HepG2 (cell line): Measurements from ENCODE around the gene BMP6. TPM values are rescaled to one million over a fixed set of nuclear protein-coding genes. Genes with fewer than 3 reads are reported as not detected.

Experiments used
- ATAC-seq: fragments of 200-7000 bp; cut with Tn5 transposase; 3 replicates; pipeline ENCODE4 v1.9.1; 2020; ENCODE audit warnings: mild to moderate bottlenecking, moderate library complexity
- BruUV-seq: library from RNA; stranded (reverse); fragments of 400-500 nt; replicated peaks from 2 replicates; lab custom pipeline; 2021; lab: Mats Ljungman, UMichigan
- CTCF ChIA-PET: fragments of 300-600 bp; formaldehyde crosslinking; extraction: SDS; loops from one replicate; lab custom pipeline; 2021; ENCODE audit warnings: low total read pairs, inconsistent platforms, low intra/inter-chr PET ratio; lab: Yijun Ruan, JAX
- POLR2A ChIA-PET: fragments of 350-600 bp; sonication (Branson Sonifier 250); formaldehyde crosslinking; loops from one replicate; lab custom pipeline; 2020; ENCODE audit warnings: antibody characterized with exemption, inconsistent platforms; lab: Yijun Ruan, JAX
- DNase-seq: peaks from one replicate; pipeline ENCODE4 v3.0.0-alpha.2; 2015; ENCODE audit warnings: low spot score
- FAIRE-seq: peaks from 3 replicates; lab custom pipeline; 2011; peaks lifted over from hg19 to GRCh38; lab: Jason Lieb, UNC
- H2AFZ ChIP-seq: one replicate; pipeline ENCODE4 v1.6.1; 2011; ENCODE audit warnings: low read length, inconsistent platforms
- H3K27ac ChIP-seq: fragments of 300-600 bp; 3 replicates; pipeline ENCODE4 v1.8.0; 2011; ENCODE audit warnings: mixed run types, mild to moderate bottlenecking, mixed read lengths, low read length, inconsistent platforms; ENCODE audit not compliant: insufficient read depth; ENCODE audit errors: extremely low read length
- H3K27me3 ChIP-seq, 2 experiments: fragments of 200-600 bp in 1 of 2; 2 replicates in 1 of 2; 3 replicates in 1 of 2; pipeline versions ENCODE4 v1.6.0 to v1.8.0; 2011; ENCODE audit warnings: low read length in 2 of 2, mild to moderate bottlenecking in 2 of 2, moderate library complexity in 2 of 2, inconsistent platforms in 1 of 2; ENCODE audit not compliant: insufficient read depth in 2 of 2, control insufficient read depth in 1 of 2
- H3K36me3 ChIP-seq, 2 experiments: fragments of 200-600 bp in 1 of 2; replicated peaks in 1 of 2; 2 replicates in 1 of 2; 3 replicates in 1 of 2; pipeline versions ENCODE4 v1.5.1 to v1.8.0; 2011; ENCODE audit warnings: low read length in 2 of 2, inconsistent platforms in 1 of 2; ENCODE audit not compliant: insufficient read depth in 2 of 2, control insufficient read depth in 1 of 2
- H3K4me1 ChIP-seq: 2 replicates; pipeline ENCODE4 v1.5.1; 2012; ENCODE audit warnings: low read length, inconsistent platforms; ENCODE audit not compliant: insufficient read depth
- H3K4me2 ChIP-seq: 2 replicates; pipeline ENCODE4 v1.6.0; 2011; ENCODE audit warnings: low read depth, low read length, inconsistent platforms
- H3K4me3 ChIP-seq, 3 experiments: fragments of 200-600 bp in 1 of 3; sonication (generic), shearing (Covaris generic) in 1 of 3; replicated peaks in 1 of 3; 2 replicates each; pipeline ENCODE4 v1.5.1; 2011 to 2016; ENCODE audit warnings: low read length in 3 of 3, inconsistent platforms in 2 of 3, low read depth in 2 of 3, mild to moderate bottlenecking in 2 of 3, control low read depth in 1 of 3, mixed read lengths in 1 of 3; ENCODE audit not compliant: insufficient read depth in 1 of 3
- H3K79me2 ChIP-seq: one replicate; pipeline ENCODE4 v1.6.1; 2011; ENCODE audit warnings: low read length, inconsistent platforms; ENCODE audit not compliant: insufficient read depth
- H3K9ac ChIP-seq: 2 replicates; pipeline ENCODE4 v1.6.0; 2011; ENCODE audit warnings: mild to moderate bottlenecking, low read depth, low read length, inconsistent platforms; ENCODE audit not compliant: insufficient read depth
- H3K9me3 ChIP-seq: 2 replicates; pipeline ENCODE4 v1.5.1; 2012; ENCODE audit warnings: mild to moderate bottlenecking, low read length
- H4K20me1 ChIP-seq: 2 replicates; pipeline ENCODE4 v1.6.0; 2011; ENCODE audit warnings: inconsistent platforms, mild to moderate bottlenecking, low read length, moderate library complexity; ENCODE audit not compliant: insufficient read depth
- HHEX ChIP-seq: IDR thresholded peaks from 2 replicates; pipeline ENCODE4 v1.6.1; 2016; ENCODE audit warnings: control low read depth
- NRL ChIP-seq: sonication (generic); formaldehyde crosslinking; IDR thresholded peaks from 2 replicates; pipeline ENCODE4 v1.5.0; 2020; ENCODE audit warnings: missing genetic modification reagents, mild to moderate bottlenecking, moderate library complexity, borderline replicate concordance
- SIX1 ChIP-seq: sonication (generic); formaldehyde crosslinking; IDR thresholded peaks from 2 replicates; pipeline ENCODE4 v1.4.0; 2020; ENCODE audit warnings: missing genetic modification reagents, borderline replicate concordance
- SP4 ChIP-seq: sonication (generic); formaldehyde crosslinking; IDR thresholded peaks from 2 replicates; pipeline ENCODE4 v1.8.1; 2023; ENCODE audit warnings: mild to moderate bottlenecking, missing genetic modification reagents
- U2AF2 ChIP-seq: fragments of 200-400 bp; formaldehyde crosslinking; IDR thresholded peaks from 2 replicates; pipeline ENCODE4 v1.6.1; 2017; ENCODE audit warnings: low read depth, mild to moderate bottlenecking, low read length
- ZNF644 ChIP-seq: IDR thresholded peaks from 2 replicates; pipeline ENCODE4 v1.6.1; 2016; ENCODE audit warnings: low read depth
- WGBS: methylation state at CpG from one replicate; pipeline ENCODE4 v1.1.6; 2017; ENCODE audit warnings: low lambda C conversion rate; 5-methylcytosine and 5-hydroxymethylcytosine counted together
- in situ Hi-C: cut with HindIII; loops from 2 replicates; pipeline ENCODE4 v1.10.0; 2017; ENCODE audit warnings: low pct_unique_long_range_greater_than_20kb; ENCODE audit not compliant: extremely low pct_ligation_motif_present
- intact Hi-C: fragments of 100-400 bp; cut with micrococcal nuclease; formaldehyde crosslinking; loops from one replicate; pipeline ENCODE4 v1.10.0; 2022; ENCODE audit not compliant: unreplicated experiment
- polyA plus RNA-seq, 8 experiments: library from polyadenylated mRNA; depleted of rRNA in 3 of 8; stranded (reverse) in 7 of 8; unstranded in 1 of 8; fragments of >200 nt; fragmentation: Illumina TruSeq in 4 of 8; extraction: Trizol in 4 of 8; gene quantifications; 2 replicates each; pipeline versions ENCODE4 v1.2.1 to v1.2.3, GENCODE V29; 2011 to 2016; ENCODE audit warnings: low read depth in 4 of 8, missing spikeins in 1 of 8, mixed read lengths in 1 of 8; ENCODE audit not compliant: insufficient read depth in 1 of 8
- total RNA-seq, 5 experiments: library from RNA; depleted of rRNA; stranded (reverse); fragments of >200 nt; fragmentation: Illumina TruSeq; extraction: Trizol; gene quantifications; 2 replicates each; pipeline ENCODE4 v1.2.3, GENCODE V29; 2016; ENCODE audit warnings: low read depth in 1 of 5
- TF ChIP-seq, protein P1 (sequence below): sonication (generic); formaldehyde crosslinking; IDR thresholded peaks from 2 replicates; pipeline ENCODE4 v1.4.0; 2020; ENCODE audit warnings: missing genetic modification reagents
- TF ChIP-seq, protein P2 (sequence below): sonication (generic); formaldehyde crosslinking; IDR thresholded peaks from 2 replicates; pipeline ENCODE4 v1.9.0; 2021; ENCODE audit warnings: mild to moderate bottlenecking, missing genetic modification reagents

BMP6 gene
- total and polyA plus RNA-seq, 2 of the 13 experiments (the other 11 are each of a cell fraction or from before 2014, with no cell fraction given): 0.09 to 0.18 TPM

- Histone ChIP-seq H3K4me2 (no peak overlapping the region), H4K20me1 (no peaks in the 10 kb centered on the region), H3K4me3 (no peak overlapping the region), H3K9me3 (no peaks in the 10 kb centered on the region), H3K27ac (no peak overlapping the region), H3K36me3 (no peaks in the 10 kb centered on the region), H3K9ac (no peak overlapping the region), H2AFZ (no peak overlapping the region), H3K27me3 (peaks cover 8 to 54% of the 10 kb centered on the region in 2 experiments), H3K4me1 (no peaks in the 10 kb centered on the region), H3K79me2 (no peaks in the 10 kb centered on the region)
- DNase-seq (no peak), ATAC-seq (no peak), FAIRE-seq (no peak)
- no TSS peak for BruUV-seq
- in situ Hi-C loops: no loop called here
- ChIA-PET CTCF (no interaction called here), POLR2A (no interaction called here)
- TF ChIP-seq, protein P1, sequence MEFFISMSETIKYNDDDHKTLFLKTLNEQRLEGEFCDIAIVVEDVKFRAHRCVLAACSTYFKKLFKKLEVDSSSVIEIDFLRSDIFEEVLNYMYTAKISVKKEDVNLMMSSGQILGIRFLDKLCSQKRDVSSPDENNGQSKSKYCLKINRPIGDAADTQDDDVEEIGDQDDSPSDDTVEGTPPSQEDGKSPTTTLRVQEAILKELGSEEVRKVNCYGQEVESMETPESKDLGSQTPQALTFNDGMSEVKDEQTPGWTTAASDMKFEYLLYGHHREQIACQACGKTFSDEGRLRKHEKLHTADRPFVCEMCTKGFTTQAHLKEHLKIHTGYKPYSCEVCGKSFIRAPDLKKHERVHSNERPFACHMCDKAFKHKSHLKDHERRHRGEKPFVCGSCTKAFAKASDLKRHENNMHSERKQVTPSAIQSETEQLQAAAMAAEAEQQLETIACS: no peak
- TF ChIP-seq SIX1 (CRISPR knock-in tag) (no peak), U2AF2 (no peak)
- intact Hi-C loops: no loop called here
- WGBS: 16% methylated on average over 10 of the region's 10 CpGs
These were observed 16.4 kb downstream of the BMP6 start for GRCh38 chr6:7742223-7742785.

GRCh38 chr6:7745942-7746341, 20.0 kb downstream of the BMP6 start:
- ATAC-seq (no peak), FAIRE-seq (no peak), DNase-seq (no peak)
- BruUV-seq: no TSS peak
- Histone ChIP-seq H3K4me2 (no peak overlapping the region), H3K79me2 (no peaks in the 10 kb centered on the region), H4K20me1 (no peaks in the 10 kb centered on the region), H3K27ac (no peak overlapping the region), H2AFZ (no peak overlapping the region), H3K4me1 (no peaks in the 10 kb centered on the region), H3K4me3 (no peak overlapping the region), H3K36me3 (no peaks in the 10 kb centered on the region), H3K9me3 (no peaks in the 10 kb centered on the region), H3K9ac (no peak overlapping the region), H3K27me3 (peaks cover 7 to 34% of the 10 kb centered on the region in 2 experiments; a peak in 3 of 5 replicates)
- 28% methylated on average over 10 of the region's 10 CpGs for WGBS
- intact Hi-C loops: no loop called here
- in situ Hi-C loops: no loop called here
- POLR2A ChIA-PET: no interaction called here
- CTCF ChIA-PET: no interaction called here
- TF ChIP-seq NRL (CRISPR knock-in tag) (no peak), HHEX (CRISPR knock-in tag) (no peak), SP4 (CRISPR knock-in tag) (no peak), ZNF644 (CRISPR knock-in tag) (no peak)
- TF ChIP-seq, protein P2, sequence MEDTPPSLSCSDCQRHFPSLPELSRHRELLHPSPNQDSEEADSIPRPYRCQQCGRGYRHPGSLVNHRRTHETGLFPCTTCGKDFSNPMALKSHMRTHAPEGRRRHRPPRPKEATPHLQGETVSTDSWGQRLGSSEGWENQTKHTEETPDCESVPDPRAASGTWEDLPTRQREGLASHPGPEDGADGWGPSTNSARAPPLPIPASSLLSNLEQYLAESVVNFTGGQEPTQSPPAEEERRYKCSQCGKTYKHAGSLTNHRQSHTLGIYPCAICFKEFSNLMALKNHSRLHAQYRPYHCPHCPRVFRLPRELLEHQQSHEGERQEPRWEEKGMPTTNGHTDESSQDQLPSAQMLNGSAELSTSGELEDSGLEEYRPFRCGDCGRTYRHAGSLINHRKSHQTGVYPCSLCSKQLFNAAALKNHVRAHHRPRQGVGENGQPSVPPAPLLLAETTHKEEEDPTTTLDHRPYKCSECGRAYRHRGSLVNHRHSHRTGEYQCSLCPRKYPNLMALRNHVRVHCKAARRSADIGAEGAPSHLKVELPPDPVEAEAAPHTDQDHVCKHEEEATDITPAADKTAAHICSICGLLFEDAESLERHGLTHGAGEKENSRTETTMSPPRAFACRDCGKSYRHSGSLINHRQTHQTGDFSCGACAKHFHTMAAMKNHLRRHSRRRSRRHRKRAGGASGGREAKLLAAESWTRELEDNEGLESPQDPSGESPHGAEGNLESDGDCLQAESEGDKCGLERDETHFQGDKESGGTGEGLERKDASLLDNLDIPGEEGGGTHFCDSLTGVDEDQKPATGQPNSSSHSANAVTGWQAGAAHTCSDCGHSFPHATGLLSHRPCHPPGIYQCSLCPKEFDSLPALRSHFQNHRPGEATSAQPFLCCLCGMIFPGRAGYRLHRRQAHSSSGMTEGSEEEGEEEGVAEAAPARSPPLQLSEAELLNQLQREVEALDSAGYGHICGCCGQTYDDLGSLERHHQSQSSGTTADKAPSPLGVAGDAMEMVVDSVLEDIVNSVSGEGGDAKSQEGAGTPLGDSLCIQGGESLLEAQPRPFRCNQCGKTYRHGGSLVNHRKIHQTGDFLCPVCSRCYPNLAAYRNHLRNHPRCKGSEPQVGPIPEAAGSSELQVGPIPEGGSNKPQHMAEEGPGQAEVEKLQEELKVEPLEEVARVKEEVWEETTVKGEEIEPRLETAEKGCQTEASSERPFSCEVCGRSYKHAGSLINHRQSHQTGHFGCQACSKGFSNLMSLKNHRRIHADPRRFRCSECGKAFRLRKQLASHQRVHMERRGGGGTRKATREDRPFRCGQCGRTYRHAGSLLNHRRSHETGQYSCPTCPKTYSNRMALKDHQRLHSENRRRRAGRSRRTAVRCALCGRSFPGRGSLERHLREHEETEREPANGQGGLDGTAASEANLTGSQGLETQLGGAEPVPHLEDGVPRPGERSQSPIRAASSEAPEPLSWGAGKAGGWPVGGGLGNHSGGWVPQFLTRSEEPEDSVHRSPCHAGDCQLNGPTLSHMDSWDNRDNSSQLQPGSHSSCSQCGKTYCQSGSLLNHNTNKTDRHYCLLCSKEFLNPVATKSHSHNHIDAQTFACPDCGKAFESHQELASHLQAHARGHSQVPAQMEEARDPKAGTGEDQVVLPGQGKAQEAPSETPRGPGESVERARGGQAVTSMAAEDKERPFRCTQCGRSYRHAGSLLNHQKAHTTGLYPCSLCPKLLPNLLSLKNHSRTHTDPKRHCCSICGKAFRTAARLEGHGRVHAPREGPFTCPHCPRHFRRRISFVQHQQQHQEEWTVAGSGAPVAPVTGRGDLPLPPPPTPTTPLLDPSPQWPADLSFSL (CRISPR knock-in tag): no peak
